HEK293T (cell line): Measurements from ENCODE around the gene FOXD4L1.
"Not testable (repeated sequence)": the region's sequence is repeated elsewhere in the genome, so short reads cannot be mapped to it uniquely, and the experiment has no call there.

Source experiments
- ARNT ChIP-seq: fragments of 450-650 bp; IDR thresholded peaks from 2 replicates; pipeline ENCODE4 v1.6.1; 2017; ENCODE audit warnings: mild to moderate bottlenecking
- BHLHE40 ChIP-seq: fragments of 450-650 bp; IDR thresholded peaks from 2 replicates; pipeline ENCODE4 v1.6.1; 2016; ENCODE audit warnings: mild to moderate bottlenecking, moderate library complexity, borderline replicate concordance
- CTBP1 ChIP-seq: fragments of 450-650 bp; IDR thresholded peaks from 2 replicates; pipeline ENCODE4 v1.6.1; 2016; ENCODE audit warnings: borderline replicate concordance
- ELF4 ChIP-seq: fragments of 450-650 bp; IDR thresholded peaks from 2 replicates; pipeline ENCODE4 v1.6.1; 2017; ENCODE audit warnings: antibody characterized with exemption
- FOXA1 ChIP-seq: fragments of 450-650 bp; IDR thresholded peaks from 2 replicates; pipeline ENCODE4 v1.6.1; 2016; ENCODE audit warnings: mild to moderate bottlenecking
- FOXK2 ChIP-seq: fragments of 450-650 bp; IDR thresholded peaks from 2 replicates; pipeline ENCODE4 v1.6.1; 2016; ENCODE audit warnings: mild to moderate bottlenecking
- FOXM1 ChIP-seq: fragments of 450-650 bp; IDR thresholded peaks from 2 replicates; pipeline ENCODE4 v1.6.1; 2017; ENCODE audit warnings: mild to moderate bottlenecking, borderline replicate concordance
- LEF1 ChIP-seq: fragments of 450-650 bp; IDR thresholded peaks from 2 replicates; pipeline ENCODE4 v1.6.1; 2017; ENCODE audit warnings: mild to moderate bottlenecking, borderline replicate concordance
- SP1 ChIP-seq: fragments of 450-650 bp; IDR thresholded peaks from 2 replicates; pipeline ENCODE4 v1.6.1; 2017
- SUZ12 ChIP-seq: fragments of 450-650 bp; IDR thresholded peaks from 2 replicates; pipeline ENCODE4 v1.6.1; 2016; ENCODE audit warnings: mild to moderate bottlenecking
- TARDBP ChIP-seq: fragments of 450-650 bp; IDR thresholded peaks from 2 replicates; pipeline ENCODE4 v1.6.1; 2016
- ZNF384 ChIP-seq: fragments of 450-650 bp; IDR thresholded peaks from 2 replicates; pipeline ENCODE4 v1.6.1; 2016
- TF ChIP-seq, protein P1 (sequence below): fragments of 450-650 bp; IDR thresholded peaks from 2 replicates; pipeline ENCODE4 v1.6.1; 2016

DNA sequence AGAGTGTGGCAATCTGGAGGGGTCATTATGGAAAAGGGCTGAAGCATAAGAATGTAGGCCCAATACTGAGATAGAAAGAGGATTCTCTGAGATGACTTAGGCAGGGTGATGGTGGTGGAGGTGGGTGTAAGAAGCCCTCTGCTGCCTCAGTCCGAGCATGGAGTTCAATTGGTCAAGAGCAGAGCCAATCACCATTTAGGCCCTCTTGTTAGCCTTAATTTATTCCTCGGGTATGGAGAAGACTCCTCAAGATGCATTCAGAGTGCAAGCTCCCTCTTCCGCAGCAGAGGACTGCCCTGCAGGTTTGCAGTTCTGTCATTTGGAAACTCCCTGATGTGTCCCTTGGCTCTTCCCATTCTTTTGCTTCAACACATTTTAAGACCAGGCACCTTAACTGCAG lies 17.5 kb downstream of the FOXD4L1 start:
- not testable (repeated sequence) for TF ChIP-seq FOXM1, FOXK2, FOXA1, LEF1, ARNT, TARDBP, SUZ12, CTBP1, SP1, BHLHE40, ELF4, ZNF384
- TF ChIP-seq, protein P1, sequence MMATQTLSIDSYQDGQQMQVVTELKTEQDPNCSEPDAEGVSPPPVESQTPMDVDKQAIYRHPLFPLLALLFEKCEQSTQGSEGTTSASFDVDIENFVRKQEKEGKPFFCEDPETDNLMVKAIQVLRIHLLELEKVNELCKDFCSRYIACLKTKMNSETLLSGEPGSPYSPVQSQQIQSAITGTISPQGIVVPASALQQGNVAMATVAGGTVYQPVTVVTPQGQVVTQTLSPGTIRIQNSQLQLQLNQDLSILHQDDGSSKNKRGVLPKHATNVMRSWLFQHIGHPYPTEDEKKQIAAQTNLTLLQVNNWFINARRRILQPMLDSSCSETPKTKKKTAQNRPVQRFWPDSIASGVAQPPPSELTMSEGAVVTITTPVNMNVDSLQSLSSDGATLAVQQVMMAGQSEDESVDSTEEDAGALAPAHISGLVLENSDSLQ, result not testable (repeated sequence)
